ENCODE data around the gene CLEC4A.
A peak's percentile ranks its signal among the peaks of the same experiment; 100 is the strongest.
"Not testable (repeated sequence)": the region's sequence is repeated elsewhere in the genome, so short reads cannot be mapped to it uniquely, and the experiment has no call there.

The CLEC4A gene

DNA sequence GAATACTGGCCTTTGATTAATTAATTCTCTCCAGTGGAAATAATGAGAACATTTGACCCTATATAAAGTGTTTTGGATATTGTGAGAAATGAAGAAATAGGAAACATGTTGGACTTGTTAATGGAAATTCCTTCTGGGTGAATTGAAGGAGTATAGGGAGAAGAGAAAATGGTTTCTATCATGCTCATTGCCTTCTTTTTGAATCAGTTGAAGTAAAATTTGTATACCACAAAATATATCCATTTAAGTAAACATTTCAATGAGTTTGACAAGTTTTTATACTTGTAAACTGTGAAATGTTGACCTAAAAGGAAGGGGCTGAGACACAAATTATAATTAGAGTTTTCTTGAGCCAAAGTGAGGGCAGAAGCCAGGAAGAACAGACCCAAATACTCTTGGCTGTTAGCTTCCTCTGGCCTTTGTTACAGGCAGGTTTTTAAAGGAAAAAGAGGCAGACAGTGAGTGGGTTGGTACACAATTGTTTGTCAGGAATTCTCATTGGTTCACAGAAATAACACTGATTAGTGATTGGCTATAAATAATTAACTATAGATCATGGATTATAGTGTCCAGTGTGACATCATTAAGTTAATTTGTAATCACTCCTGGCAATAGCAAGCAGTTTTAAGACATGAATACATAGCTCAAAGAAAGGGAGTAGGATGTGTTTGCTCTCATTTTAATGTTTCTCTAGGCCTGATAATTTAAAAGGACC lies 34.2 kb downstream of the CLEC4A start:
- TF ChIP-seq, protein P1, sequence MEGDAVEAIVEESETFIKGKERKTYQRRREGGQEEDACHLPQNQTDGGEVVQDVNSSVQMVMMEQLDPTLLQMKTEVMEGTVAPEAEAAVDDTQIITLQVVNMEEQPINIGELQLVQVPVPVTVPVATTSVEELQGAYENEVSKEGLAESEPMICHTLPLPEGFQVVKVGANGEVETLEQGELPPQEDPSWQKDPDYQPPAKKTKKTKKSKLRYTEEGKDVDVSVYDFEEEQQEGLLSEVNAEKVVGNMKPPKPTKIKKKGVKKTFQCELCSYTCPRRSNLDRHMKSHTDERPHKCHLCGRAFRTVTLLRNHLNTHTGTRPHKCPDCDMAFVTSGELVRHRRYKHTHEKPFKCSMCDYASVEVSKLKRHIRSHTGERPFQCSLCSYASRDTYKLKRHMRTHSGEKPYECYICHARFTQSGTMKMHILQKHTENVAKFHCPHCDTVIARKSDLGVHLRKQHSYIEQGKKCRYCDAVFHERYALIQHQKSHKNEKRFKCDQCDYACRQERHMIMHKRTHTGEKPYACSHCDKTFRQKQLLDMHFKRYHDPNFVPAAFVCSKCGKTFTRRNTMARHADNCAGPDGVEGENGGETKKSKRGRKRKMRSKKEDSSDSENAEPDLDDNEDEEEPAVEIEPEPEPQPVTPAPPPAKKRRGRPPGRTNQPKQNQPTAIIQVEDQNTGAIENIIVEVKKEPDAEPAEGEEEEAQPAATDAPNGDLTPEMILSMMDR (IDR thresholded peaks at IDR 0.05; ENCODE audit: borderline replicate concordance, insufficient read depth, low read depth, low read length) = no peak
- H3K4me3 ChIP-seq (ENCODE audit: low read depth, low read length) = no peak overlapping the region

DNA sequence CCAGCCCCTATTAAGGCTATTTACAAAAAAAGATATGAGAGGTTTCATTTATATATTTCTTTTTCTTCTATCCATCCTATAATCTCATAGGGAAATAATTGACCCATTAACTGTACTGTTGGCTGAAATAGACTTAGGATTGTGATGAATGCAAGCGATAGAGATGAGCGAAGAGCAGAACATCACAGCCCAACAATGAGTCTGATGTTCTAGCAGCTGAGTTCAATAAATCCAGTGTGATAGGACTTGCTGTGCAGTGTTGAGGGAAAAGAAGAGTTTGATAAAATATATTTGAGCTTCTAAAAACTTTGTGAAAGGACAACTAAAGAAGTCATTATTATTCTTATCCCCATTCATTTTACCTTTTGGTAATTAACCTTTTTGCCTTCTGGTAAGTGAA lies 49.5 kb downstream of the CLEC4A start:
- H3K4me3 ChIP-seq (ENCODE audit: low read depth, low read length) = not testable (repeated sequence)

DNA sequence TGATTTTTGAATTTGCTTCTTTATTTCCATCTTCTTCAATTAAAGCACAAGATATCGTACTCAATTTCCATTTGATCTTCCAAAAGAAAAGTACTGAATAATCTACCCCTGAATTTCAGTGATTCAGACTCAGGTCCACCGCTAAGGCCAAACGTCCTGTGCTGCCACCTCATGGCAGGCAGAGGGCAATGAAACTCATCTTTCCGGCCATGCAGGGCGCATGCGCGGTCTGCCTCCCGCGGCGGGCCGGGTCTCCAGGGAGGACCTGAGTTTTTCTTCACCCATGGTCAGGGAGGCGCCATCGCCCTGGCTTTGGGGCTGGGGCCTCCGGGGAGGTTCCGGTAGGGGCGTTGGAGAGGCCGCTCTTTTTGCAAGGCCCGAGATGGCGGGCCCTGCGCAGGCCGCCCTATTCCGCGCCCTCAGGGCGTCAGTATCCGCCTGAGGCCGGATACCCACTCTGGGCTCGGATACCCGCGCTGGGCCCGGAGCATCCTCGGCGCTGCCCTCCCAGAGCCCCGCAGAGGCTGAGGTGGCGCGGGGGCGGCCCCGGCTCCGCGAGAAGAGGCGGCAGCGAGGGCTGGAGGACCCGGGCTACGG lies 56.7 kb downstream of the CLEC4A start:
- TF ChIP-seq, protein P1 (IDR thresholded peaks at IDR 0.05; ENCODE audit: borderline replicate concordance, insufficient read depth, low read depth, low read length) = peak; percentile 54

DNA sequence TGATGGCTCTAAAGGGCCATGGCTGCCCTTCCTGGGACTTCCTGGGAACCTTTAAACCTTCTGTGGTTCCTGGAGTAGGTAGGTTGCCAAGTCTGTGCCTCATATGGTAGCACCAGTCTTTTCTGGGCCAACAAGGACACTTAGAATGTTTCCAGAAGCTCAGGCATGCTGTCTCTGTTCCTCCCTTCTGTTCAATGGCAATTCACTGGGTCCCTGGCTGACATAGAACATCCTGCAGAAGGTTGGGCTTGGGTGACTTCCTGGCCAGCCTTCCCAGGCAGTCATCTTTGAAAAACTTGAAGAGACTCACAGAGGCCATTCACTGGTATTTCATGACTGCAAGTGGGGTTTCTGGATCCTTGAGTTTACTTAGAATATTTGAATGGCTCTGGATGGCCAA lies 57.9 kb downstream of the CLEC4A start:
- not testable (repeated sequence) for H3K4me3 ChIP-seq (ENCODE audit: low read depth, low read length)

More for the DNA sequence above, 56.7 kb downstream of the CLEC4A start:
- H3K4me3 ChIP-seq (ENCODE audit: low read depth, low read length) = peak overlapping the region; percentile 65

DNA sequence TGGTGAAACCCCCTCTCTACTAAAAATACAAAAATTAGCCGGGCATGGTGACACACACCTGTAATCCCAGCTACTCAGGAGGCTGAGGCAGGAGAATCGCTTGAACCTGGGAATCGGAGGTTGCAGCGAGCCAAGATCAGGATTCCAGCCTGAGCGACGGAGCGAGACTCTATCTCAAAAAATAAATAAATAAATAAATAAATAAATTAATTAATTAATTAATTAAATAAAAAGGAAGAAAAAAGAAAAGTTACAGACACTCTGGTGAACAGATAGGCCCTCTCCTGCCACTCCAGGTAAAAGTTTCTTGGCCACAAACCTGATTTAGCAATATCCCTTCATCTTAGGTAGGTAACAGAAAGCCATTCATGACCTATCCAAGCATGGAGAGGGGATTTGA lies 59.5 kb downstream of the CLEC4A start:
- not testable (repeated sequence) for H3K4me3 ChIP-seq (ENCODE audit: low read depth, low read length)

DNA sequence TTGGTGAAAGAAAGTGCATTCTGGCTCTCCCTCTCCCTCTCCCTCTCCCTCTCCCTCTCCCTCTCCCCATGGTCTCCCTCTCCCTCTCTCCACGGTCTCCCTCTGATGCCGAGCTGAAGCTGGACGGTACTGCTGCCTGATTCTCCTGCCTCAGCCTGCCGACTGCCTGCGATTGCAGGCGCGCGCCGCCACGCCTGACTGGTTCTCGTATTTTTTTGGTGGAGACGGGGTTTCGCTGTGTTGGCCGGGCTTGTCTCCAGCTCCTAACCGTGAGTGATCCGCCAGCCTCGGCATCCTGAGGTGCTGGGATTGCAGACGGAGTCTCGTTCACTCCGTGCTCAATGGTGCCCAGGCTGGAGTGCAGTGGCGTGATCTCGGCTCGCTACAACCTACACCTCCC lies 59.9 kb downstream of the CLEC4A start:
- not testable (repeated sequence) for H3K4me3 ChIP-seq (ENCODE audit: low read depth, low read length)

DNA sequence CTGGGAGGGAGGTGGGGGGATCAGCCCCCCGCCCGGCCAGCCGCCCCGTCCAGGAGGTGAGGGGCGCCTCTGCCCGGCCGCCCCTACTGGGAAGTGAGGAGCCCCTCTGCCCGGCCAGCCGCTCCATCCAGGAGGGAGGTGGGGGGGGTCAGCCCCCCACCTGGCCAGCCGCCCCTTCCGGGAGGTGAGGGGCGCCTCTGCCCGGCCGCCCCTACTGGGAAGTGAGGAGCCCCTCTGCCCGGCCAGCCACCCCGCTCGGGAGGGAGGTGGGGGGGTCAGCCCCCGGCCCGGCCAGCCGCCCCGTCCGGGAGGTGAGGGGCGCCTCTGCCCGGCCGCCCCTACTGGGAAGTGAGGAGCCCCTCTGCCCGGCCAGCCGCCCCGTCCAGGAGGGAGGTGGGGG lies 60.8 kb downstream of the CLEC4A start:
- not testable (repeated sequence) for H3K4me3 ChIP-seq (ENCODE audit: low read depth, low read length)

DNA sequence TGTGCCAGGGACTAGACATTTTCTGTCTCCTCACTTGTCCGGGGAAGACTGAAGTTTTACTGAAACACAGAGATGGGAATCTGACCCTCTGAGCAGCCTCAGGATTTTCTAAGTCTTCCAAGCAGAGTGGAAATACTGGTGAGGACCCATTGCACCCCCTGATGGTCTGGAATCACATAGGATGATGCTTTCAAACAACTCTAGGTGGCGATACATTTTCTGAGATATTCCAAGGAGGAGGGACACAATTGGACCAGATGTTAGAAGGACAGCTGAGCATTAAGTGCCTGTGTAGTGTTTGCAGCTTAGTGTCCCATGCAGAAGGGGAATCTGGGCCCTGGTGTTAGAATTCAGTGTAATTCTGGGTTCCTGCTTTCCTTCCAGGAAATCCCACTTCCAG lies 64.7 kb downstream of the CLEC4A start:
- H3K4me3 ChIP-seq (ENCODE audit: low read depth, low read length) = not testable (repeated sequence)
